ENCODE data around the gene MUC5AC. TPM values are rescaled to one million over a fixed set of nuclear protein-coding genes. Genes with fewer than 3 reads are reported as not detected.

The MUC5AC gene
- total RNA-seq, 2 experiments from 2014 or later = not detected

GRCh38 chr11:1199241-1199750 is 41.5 kb downstream of the MUC5AC start:
- no peak overlapping the region for H3K4me3 ChIP-seq (ENCODE audit: low read depth, low read length, poor library complexity, severe bottlenecking)
- no peaks in the 10 kb centered on the region for H3K4me1 ChIP-seq (ENCODE audit: insufficient read depth, low read length, poor library complexity, severe bottlenecking)
- POLR2A ChIA-PET = no interaction called here
- no peaks in the 10 kb centered on the region for H3K36me3 ChIP-seq (ENCODE audit: insufficient read depth, low read length)
- TF ChIP-seq, protein P1, sequence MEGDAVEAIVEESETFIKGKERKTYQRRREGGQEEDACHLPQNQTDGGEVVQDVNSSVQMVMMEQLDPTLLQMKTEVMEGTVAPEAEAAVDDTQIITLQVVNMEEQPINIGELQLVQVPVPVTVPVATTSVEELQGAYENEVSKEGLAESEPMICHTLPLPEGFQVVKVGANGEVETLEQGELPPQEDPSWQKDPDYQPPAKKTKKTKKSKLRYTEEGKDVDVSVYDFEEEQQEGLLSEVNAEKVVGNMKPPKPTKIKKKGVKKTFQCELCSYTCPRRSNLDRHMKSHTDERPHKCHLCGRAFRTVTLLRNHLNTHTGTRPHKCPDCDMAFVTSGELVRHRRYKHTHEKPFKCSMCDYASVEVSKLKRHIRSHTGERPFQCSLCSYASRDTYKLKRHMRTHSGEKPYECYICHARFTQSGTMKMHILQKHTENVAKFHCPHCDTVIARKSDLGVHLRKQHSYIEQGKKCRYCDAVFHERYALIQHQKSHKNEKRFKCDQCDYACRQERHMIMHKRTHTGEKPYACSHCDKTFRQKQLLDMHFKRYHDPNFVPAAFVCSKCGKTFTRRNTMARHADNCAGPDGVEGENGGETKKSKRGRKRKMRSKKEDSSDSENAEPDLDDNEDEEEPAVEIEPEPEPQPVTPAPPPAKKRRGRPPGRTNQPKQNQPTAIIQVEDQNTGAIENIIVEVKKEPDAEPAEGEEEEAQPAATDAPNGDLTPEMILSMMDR (conservative IDR thresholded peaks at IDR 0.05; ENCODE audit: low read length) = no peak
- no peak for TF ChIP-seq EZH2phosphoT487 (IDR thresholded peaks at IDR 0.05; ENCODE audit: borderline replicate concordance, low read depth, low read length)
- no peaks in the 10 kb centered on the region for H3K9me3 ChIP-seq (ENCODE audit: low read length)
- CTCF ChIA-PET (ENCODE audit: unreplicated experiment) = no interaction called here
- H4K20me1 ChIP-seq (ENCODE audit: insufficient read depth, low read length) = no peaks in the 10 kb centered on the region
- H3K79me2 ChIP-seq (ENCODE audit: insufficient read depth, low read depth, low read length) = no peaks in the 10 kb centered on the region
- intact Hi-C loops (cut with micrococcal nuclease; ENCODE audit: unreplicated experiment) = no loop called here
- no peak overlapping the region for H2AFZ ChIP-seq (ENCODE audit: low read length)
- H3K27ac ChIP-seq (ENCODE audit: low read depth, low read length, poor library complexity, severe bottlenecking) = no peak overlapping the region
- H3K4me2 ChIP-seq (ENCODE audit: low read length) = no peak overlapping the region
- H3K9me2 ChIP-seq (ENCODE audit: insufficient read depth, low read length) = no peaks in the 10 kb centered on the region
- DNase-seq (ENCODE audit: low spot score) = no peak
- BruUV-seq (replicated peaks) = no TSS peak

- Histone ChIP-seq H3K4me3 (ENCODE audit: low read depth, low read length, poor library complexity, severe bottlenecking) (no peak overlapping the region), H3K9me2 (ENCODE audit: insufficient read depth, low read length) (no peaks in the 10 kb centered on the region), H3K4me1 (ENCODE audit: insufficient read depth, low read length, poor library complexity, severe bottlenecking) (no peaks in the 10 kb centered on the region), H3K9me3 (ENCODE audit: low read length) (no peaks in the 10 kb centered on the region), H2AFZ (ENCODE audit: low read length) (no peak overlapping the region), H4K20me1 (ENCODE audit: insufficient read depth, low read length) (no peaks in the 10 kb centered on the region), H3K27ac (ENCODE audit: low read depth, low read length, poor library complexity, severe bottlenecking) (no peak overlapping the region), H3K36me3 (ENCODE audit: insufficient read depth, low read length) (no peaks in the 10 kb centered on the region), H3K79me2 (ENCODE audit: insufficient read depth, low read depth, low read length) (no peaks in the 10 kb centered on the region), H3K4me2 (ENCODE audit: low read length) (no peak overlapping the region)
- CTCF ChIA-PET (ENCODE audit: unreplicated experiment) = no interaction called here
- POLR2A ChIA-PET = no interaction called here
- DNase-seq (ENCODE audit: low spot score) = no peak
- intact Hi-C loops (cut with micrococcal nuclease; ENCODE audit: unreplicated experiment) = loop anchor here (10.0 kb wide), 1 partner anchor 375 kb away; the partner anchor contains the start of gene DUSP8
- BruUV-seq (replicated peaks) = no TSS peak
- TF ChIP-seq, protein P1 (conservative IDR thresholded peaks at IDR 0.05; ENCODE audit: low read length) = no peak
- no peak for TF ChIP-seq EZH2phosphoT487 (IDR thresholded peaks at IDR 0.05; ENCODE audit: borderline replicate concordance, low read depth, low read length)
Measured at GRCh38 chr11:1199751-1200610, 42.2 kb downstream of the MUC5AC start.

Data from OCI-LY7 (cell line).